HepG2 (cell line): ENCODE measurements around the gene GAL3ST1.

Experiments used
- ADNP ChIP-seq: sonication (generic); formaldehyde crosslinking; IDR thresholded peaks from 2 replicates; pipeline ENCODE4 v1.4.0; 2020; ENCODE audit warnings: missing genetic modification reagents
- JUN ChIP-seq: sonication (generic); formaldehyde crosslinking; IDR thresholded peaks from 2 replicates; pipeline ENCODE4 v1.4.0; 2020; ENCODE audit warnings: mild to moderate bottlenecking, missing genetic modification reagents
- MED13 ChIP-seq: sonication (generic); formaldehyde crosslinking; IDR thresholded peaks from 2 replicates; pipeline ENCODE4 v1.5.0; 2020; ENCODE audit warnings: missing genetic modification reagents
- POLR2A ChIP-seq, 2 experiments: IDR thresholded peaks; 2 replicates each; pipeline ENCODE4 v1.6.1; 2011; ENCODE audit warnings: low read depth in 2 of 2, low read length in 2 of 2, mild to moderate bottlenecking in 1 of 2, moderate library complexity in 1 of 2; ENCODE audit not compliant: insufficient read depth in 1 of 2
- XRCC5 ChIP-seq: fragments of 200-400 bp; formaldehyde crosslinking; optimal IDR thresholded peaks from 2 replicates; pipeline ENCODE3; 2017; ENCODE audit warnings: mild to moderate bottlenecking, low read length
- YY1 ChIP-seq: IDR thresholded peaks from 2 replicates; pipeline ENCODE4 v1.6.1; 2011; ENCODE audit warnings: low read length, low read depth, moderate library complexity, mild to moderate bottlenecking; ENCODE audit not compliant: insufficient read depth, insufficient replicate concordance
- ZBTB49 ChIP-seq: sonication (generic); formaldehyde crosslinking; IDR thresholded peaks from 2 replicates; pipeline ENCODE4 v1.4.0; 2020; ENCODE audit warnings: missing genetic modification reagents, borderline replicate concordance
- ZNF225 ChIP-seq: sonication (generic); formaldehyde crosslinking; IDR thresholded peaks from 2 replicates; pipeline ENCODE4 v1.4.0; 2020; ENCODE audit warnings: mild to moderate bottlenecking, missing genetic modification reagents
- ZNF274 ChIP-seq: sonication (generic); formaldehyde crosslinking; IDR thresholded peaks from 2 replicates; pipeline ENCODE4 v1.5.1; 2020; ENCODE audit warnings: mild to moderate bottlenecking, missing genetic modification reagents
- ZNF317 ChIP-seq: sonication (generic); formaldehyde crosslinking; IDR thresholded peaks from 2 replicates; pipeline ENCODE4 v1.5.0; 2020; ENCODE audit warnings: mild to moderate bottlenecking, missing genetic modification reagents
- ZNF331 ChIP-seq: sonication (generic); formaldehyde crosslinking; IDR thresholded peaks from 2 replicates; pipeline ENCODE4 v1.4.0; 2020; ENCODE audit warnings: missing genetic modification reagents

- no peak for TF ChIP-seq JUN
- no peak for TF ChIP-seq MED13 (CRISPR knock-in tag)
- TF ChIP-seq ZNF274 (CRISPR knock-in tag) = no peak
- no peak for TF ChIP-seq XRCC5
- no peak for TF ChIP-seq ZBTB49
- no peak for TF ChIP-seq ZNF317 (CRISPR knock-in tag)
- no peak for TF ChIP-seq ZNF225
- no peak for TF ChIP-seq ZNF331 (CRISPR knock-in tag)
- no peak for TF ChIP-seq ADNP (CRISPR knock-in tag)
- TF ChIP-seq POLR2A (IDR thresholded peaks at IDR 0.05; ENCODE audit: insufficient read depth in 1 of 2, low read depth in 2 of 2, low read length in 2 of 2) = no peak
- no peak for TF ChIP-seq YY1
Measured at GRCh38 chr22:30511911-30512310, 62.6 kb downstream of the GAL3ST1 start.
